HG03442 (cell line): ENCODE results near the gene TRPT1.

Experiments used
- ATAC-seq: cut with Tn5 transposase; IDR thresholded peaks from one replicate; pipeline ENCODE4 v1.9.1; 2021; ENCODE audit warnings: mild to moderate bottlenecking, moderate library complexity; ENCODE audit not compliant: unreplicated experiment

The TRPT1 gene

DNA sequence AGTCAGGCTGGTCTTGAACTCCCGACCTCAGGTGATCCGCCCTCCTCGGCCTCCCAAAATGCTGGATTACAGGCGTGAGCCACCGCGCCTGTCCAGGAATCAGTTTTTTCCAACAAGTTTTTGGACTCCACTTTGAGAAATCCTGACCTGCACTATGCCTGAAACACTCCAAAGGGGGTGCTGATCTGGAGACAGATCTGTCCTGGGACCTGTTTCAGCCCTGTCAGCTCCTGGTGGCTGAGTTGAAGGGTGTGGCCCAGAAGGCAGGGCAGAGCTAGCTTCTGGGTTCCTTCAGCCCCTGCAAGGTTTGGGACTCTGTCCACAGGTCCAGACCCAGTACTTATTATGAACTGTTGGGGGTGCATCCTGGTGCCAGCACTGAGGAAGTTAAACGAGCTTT is 5.6 kb upstream of the TRPT1 start:
- ATAC-seq: no peak

DNA sequence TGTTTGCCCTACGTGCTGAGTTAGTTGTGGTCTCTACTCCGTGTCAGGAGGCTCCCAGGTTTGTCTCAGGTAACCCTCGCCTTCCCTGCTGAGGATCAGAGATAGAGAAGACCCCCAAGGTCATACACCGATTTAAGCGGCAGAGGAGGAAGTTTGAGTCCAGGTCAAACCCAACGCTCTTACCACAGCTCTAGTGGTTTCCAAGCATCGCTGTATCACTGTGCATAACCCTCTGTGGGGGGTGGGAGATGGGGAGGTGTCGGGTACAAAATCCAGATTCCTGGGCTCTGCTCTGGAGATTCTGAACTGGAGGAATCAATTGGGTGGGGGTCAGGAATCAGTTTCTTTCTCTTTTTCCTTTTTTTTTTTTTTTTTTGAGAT is 5.0 kb upstream of the TRPT1 start:
- ATAC-seq: no peak

GRCh38 chr11:64230171-64230984 is 4.4 kb upstream of the TRPT1 start, which contains the start of gene DNAJC4:
Gene DNAJC4, plus strand, starts transcription at chr11:64230548. Its CDS starts 307 bp downstream, at chr11:64230855.
- peak; percentile 37 for ATAC-seq

DNA sequence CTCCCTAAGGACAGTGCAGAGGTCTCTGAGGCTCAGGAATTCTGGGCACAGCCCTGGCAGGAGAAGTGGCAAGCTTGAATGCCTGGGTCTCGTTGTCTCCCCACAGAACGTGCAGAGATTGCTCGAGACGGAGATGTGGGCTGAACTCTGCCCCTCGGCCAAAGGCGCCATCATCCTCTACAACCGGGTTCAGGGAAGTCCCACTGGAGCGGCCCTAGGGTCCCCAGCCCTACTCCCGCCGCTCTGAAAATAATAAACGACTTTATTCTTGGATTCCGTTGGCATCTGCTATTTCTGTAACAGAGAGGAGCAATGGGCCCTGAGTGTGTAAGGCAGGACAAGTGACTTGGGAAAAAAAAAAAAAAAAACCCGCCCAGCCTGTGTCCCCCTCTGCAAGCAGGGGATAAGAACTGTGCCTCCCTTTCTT is 3.8 kb upstream of the TRPT1 start:
- no peak for ATAC-seq

- no peak for ATAC-seq
Observed at GRCh38 chr11:64229090-64229743, 3.2 kb upstream of the TRPT1 start.

- no peak for ATAC-seq
Observed at GRCh38 chr11:64227405-64227956, 1.5 kb upstream of the TRPT1 start.

- ATAC-seq: no peak
Observed at GRCh38 chr11:64226507-64227051, 593 bp upstream of the TRPT1 start.

GRCh38 chr11:64224891-64225607 is 937 bp downstream of the TRPT1 start:
- no peak for ATAC-seq

GRCh38 chr11:64224151-64224890 is 1.7 kb downstream of the TRPT1 start:
- no peak for ATAC-seq

DNA sequence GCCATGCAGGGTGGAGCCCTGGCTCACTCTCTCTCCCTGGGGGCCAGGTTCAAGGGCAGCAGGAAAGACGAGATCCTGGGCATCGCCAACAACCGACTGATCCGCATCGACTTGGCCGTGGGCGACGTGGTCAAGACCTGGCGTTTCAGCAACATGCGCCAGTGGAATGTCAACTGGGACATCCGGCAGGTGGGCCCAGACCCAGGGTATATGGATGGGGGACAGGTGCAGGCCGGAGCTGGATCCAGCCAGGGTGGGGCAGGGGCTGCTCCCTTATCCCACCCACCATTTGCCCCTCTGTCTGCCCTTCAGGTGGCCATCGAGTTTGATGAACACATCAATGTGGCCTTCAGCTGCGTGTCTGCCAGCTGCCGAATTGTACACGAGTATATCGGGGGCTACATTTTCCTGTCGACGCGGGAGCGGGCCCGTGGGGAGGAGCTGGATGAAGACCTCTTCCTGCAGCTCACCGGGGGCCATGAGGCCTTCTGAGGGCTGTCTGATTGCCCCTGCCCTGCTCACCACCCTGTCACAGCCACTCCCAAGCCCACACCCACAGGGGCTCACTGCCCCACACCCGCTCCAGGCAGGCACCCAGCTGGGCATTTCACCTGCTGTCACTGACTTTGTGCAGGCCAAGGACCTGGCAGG is 2.9 kb downstream of the TRPT1 start:
- ATAC-seq: no peak

DNA sequence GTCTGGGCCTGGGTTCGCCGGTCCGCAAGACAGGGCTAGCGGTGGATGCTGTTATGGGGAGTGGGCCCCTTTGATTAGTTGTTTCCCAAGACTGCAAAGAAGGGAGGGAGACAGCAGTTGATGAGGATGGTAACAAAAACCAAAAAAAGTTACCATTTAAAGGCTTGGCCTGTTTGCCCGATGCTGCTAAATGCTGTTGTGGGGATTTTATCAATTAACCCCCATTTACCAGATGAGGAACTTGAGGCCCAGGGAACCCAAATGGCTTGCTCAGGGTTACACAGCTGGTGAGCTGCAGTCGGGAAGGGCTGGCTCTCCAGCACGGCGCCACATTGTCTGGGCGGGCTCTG is 3.4 kb downstream of the TRPT1 start:
- ATAC-seq: no peak

GRCh38 chr11:64220798-64221197 is 5.2 kb downstream of the TRPT1 start:
- no peak for ATAC-seq

DNA sequence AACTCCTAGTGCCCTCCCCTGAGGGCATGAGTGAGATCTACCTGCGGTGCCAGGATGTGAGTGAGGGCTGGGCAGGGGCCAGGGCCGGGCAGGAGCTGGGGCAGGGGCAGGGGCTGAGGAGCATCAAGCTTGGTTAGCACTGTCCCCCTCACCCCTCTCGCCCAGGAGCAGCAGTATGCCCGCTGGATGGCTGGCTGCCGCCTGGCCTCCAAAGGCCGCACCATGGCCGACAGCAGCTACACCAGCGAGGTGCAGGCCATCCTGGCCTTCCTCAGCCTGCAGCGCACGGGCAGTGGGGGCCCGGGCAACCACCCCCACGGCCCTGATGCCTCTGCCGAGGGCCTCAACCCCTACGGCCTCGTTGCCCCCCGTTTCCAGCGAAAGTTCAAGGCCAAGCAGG is 5.7 kb downstream of the TRPT1 start:
- no peak for ATAC-seq

DNA sequence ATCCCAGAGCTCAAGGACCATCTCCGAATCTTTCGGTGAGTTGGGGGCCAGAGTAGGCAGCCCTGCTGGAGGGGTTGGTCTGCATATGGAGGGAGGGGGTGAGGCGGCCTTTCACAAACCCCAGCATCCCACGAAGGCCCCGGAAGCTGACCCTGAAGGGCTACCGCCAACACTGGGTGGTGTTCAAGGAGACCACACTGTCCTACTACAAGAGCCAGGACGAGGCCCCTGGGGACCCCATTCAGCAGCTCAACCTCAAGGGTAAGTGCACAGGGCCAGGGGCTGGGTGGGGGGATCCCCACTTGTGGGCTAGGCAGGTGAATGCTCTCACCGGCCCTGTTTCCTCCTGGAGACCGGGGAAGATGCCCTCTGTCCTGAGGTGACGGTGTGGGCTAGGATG is 6.2 kb downstream of the TRPT1 start:
- no peak for ATAC-seq

DNA sequence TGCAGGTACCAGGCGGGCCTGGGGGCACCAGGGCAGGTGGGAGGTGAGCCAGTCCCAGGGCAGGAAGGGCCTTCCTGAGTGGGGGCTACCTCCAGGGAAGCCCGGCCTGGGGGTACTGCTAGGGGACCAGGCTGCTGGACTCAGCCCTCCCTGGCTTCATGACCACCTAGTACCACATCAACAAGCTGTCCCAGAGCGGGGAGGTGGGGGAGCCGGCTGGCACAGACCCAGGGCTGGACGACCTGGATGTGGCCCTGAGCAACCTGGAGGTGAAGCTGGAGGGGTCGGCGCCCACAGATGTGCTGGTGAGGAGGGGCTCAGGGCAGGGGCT is 6.7 kb downstream of the TRPT1 start:
- no peak for ATAC-seq

DNA sequence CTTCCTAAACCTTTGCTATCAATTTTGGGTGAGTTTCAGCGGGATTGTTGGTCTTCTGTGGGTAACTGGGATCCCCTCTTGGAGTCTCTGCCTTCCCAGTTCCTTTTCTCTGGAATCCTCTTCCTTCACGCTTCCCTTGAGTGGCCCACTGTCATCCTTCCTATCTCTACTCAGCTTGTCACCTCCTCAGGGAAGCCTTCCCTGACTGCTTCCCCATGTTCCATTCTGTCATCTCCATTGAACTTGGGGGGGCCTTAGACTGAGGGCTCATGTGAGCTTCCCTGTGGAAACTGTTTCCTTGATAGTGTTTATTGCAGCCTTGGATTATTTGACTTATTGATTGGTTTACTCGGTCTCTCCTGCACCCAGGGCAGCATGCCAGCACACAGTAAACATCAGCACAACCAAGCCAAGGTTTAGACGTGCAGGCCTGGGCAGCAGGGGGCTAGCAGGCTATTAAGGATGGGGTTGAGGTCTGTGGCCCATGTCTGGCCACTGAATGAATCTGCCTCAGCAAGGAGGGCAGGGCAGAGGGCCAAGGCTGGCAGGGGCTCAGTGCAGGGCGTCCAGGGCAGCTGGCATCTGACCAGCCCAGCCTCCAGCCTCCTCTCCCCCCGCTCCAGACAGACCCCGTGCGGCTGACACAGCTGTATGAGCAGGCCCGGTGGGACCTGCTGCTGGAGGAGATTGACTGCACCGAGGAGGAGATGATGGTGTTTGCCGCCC is 7.2 kb downstream of the TRPT1 start:
- no peak for ATAC-seq

DNA sequence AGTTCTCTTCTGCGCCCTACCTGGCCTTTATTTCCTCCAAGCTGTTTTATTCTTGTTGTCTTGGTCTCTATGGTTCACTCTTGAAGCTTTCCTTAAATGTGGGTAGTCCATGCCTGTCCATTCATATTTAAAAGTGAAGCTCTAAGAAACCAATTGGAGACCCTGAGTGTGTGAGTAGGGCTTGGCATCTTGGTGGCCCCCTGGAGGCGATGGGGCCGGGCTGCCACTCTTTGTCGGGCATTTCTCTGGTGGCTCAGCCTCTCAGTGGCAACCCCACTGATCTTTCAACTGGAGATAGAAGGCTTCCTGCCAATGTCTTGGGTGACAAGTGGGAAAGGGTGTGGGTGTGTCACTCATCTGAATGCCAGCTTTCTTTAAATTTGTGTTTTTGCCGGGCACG is 9.1 kb downstream of the TRPT1 start:
- ATAC-seq: no peak

- ATAC-seq: no peak
Observed at GRCh38 chr11:64211181-64211872, 14.7 kb downstream of the TRPT1 start.
